Fibroblast of skin of scalp (primary cell): Measurements from ENCODE around the gene RMND5A.
"Not testable (repeated sequence)": the region's sequence is repeated elsewhere in the genome, so short reads cannot be mapped to it uniquely, and the experiment has no call there.

Experiments
- DNase-seq: peaks from one replicate; pipeline ENCODE4 v3.0.0-alpha.2; 2013

The RMND5A gene

DNA sequence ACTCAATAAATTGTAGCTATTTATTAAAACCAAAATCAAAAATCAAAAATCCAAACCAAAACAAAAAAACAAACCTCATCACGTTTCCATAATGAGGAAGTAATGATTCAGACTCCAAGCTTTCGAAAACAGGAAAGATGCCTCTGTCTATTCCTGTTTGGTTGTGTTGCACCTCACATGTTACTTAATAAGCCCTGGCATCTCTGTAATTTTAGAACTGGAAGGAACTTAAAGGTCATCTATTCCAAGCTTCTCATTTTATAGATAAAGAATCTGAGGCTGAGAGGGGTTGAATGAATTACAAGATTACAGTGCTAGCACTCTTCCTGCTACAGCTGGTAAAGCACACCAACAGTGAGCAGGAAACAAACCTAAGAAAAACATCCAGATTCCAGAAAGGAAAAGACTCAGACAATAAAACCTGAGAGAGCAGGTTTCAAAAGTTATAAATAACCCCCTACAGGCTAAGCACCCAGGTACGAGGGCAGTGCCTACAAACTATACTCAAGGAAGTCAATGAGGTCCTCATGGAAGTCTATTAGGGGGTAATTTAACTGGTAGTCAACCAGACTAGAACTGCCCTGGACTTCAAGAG is 5.4 kb upstream of the RMND5A start:
- not testable (repeated sequence) for DNase-seq

DNA sequence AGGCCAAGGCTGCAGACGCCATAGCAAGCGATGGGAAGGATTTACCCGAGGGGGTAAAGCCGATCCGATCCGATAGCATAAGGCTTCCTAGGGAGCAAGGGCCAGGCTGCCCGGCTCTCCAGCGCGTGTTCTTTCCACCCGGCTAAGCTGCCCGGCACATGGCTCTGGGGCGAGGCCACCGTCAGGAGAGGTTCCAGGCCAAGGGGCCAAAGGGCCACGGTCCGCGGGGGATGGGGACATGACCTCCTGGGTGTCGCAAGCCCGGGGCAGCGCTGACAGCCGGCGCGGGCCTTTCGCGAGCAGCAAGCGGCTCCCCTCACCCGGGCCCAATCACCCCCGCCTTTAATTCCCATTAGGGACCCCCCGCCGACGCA is 841 bp upstream of the RMND5A start:
- DNase-seq = not testable (repeated sequence)

DNA sequence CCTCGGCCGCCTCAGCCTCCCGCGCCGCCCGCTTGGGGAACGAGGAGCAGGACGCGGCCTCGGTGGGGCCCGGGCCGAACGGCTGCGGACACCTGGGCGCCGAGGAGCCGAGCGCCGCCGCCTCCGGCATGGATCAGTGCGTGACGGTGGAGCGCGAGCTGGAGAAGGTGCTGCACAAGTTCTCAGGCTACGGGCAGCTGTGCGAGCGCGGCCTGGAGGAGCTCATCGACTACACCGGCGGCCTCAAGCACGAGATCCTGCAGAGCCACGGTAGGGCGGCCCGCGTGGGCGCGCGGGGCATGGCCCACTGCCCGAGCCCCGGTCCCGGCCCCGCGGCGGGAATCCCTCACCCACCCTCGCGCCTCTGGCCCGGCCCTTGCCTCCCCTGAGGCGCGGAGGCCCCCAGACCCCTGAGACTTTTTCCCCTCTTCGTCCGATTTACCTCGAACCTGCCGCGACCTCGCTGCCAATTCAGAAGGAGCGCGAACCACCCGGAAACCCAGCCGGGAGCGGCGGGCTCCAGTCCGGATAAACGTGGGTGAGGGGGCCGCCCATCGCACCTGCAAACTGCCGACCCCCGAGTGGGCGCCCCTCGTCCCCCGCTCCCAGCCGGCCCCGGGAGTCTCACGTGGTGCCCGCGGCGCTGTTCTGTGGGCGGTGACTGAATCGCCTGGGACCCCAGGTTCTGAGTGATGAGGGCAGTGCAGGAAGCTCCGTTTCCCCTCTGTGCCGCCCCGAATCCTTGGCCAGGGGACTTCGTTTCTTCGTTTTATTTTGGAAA is 639 bp downstream of the RMND5A start:
- peak; percentile 31 for DNase-seq

DNA sequence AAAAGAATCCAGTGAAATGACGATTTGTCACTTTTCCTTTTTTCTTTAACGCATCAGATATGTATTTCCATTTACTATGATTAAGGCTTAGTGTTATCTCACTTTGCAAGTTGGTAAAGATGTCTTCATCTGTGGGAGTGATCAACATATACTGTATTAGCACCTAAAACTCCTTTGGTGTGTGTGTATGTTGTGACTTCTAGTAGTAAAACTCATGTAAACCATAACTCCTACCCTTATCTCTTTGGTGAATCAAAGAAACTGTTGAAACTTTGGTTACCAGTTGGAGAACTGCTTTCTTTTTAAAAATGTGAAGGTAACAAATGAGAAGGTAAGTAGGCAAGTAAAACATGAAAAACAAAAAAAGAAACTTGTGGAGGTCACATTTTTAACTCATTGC is 5.6 kb downstream of the RMND5A start:
- DNase-seq = not testable (repeated sequence)

DNA sequence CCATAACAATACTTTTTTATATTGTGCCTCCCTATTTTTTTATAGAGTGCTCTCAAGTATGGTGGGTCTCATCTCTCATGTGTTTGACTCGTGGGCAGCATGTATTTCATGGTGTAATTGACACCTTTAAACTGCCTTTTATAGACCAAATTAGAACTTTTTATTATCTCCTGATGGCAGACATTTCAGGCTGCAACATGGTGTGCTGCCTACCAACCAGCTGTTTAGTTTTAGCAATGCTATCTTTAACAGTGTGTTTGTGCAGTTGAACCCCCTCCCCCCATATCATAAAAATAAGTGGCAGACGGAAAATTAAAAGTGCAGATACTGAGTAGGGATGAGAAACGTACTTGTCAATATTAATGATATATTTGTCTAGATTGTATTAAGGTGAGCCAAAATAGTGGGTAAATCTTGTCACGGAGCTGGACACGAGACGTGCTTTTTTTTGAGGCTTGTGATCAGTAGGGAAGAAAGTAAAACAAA is 12.0 kb downstream of the RMND5A start:
- DNase-seq = not testable (repeated sequence)

DNA sequence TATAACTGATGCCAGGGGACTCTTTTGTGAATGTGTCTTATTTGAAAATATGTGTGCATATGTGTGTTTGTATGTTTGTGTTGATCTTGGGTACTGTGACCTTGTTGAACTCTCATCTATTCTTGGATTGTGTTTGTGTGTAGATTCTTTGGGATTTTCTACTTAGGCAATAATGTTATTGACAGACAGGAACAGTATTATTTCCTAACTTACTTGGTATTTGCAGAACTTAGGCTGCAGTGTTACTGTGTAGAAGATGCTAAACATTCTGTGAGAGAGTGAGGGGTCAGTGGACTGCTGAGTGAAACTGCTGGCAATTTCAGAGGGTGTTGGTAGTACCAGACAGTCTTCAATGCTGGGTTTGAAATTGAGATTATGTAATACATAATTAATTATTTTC is 12.7 kb downstream of the RMND5A start:
- not testable (repeated sequence) for DNase-seq

DNA sequence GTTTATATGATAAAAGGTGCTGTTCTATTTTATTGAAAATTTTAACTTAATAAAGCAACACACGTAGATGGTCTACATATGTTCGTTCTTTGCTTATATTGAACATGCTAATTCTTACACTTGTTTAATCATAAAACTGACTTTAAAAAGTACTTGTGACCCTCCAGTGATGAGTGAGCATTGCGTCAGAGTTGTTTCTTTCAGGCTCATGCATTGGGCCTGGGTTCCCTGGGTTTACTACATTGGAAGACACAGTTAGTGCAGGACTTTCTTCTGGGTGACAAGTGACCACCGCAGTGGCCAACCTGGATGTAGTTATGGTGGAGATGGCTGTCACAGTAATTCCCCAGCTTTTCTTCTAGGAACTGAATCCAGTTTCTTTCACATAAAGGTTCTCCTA is 13.4 kb downstream of the RMND5A start:
- not testable (repeated sequence) for DNase-seq

DNA sequence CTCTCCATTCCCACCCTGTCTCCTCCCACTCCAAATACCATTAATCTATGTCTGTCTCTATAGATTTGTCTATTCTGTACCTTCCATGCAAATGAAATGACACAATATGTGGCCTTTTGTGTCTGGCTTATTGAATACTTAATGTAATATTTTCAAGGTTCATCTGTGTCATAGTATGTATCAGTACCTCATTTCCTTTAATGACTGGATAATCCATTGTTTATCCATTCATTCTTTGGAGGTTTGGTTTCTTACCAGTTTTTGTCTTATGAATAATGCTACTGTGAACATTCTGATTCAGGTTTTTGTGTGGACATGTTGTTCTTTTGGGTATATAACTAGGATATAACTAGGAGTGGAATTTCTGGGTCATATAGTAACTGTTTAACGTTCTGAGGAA is 14.8 kb downstream of the RMND5A start:
- peak; percentile 13 for DNase-seq

DNA sequence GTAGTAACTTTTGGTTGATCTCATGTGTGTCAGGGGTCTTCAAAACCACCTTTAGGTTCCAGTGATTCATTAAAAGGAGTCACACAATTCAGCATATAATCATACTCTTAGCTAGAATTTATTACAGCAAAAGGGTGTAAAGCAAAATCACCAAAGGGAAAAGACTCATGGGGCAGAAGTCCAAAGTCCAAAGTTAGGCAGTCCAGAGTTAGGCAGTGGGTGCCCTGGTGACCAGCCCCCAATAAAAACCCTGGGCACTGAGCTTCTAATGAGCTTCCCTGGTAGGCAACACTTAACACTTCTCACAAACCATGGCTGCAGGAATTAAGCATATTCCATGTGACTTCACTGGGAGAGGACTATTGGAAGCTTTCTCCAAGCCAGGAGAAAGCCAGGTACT is 19.4 kb downstream of the RMND5A start:
- not testable (repeated sequence) for DNase-seq

DNA sequence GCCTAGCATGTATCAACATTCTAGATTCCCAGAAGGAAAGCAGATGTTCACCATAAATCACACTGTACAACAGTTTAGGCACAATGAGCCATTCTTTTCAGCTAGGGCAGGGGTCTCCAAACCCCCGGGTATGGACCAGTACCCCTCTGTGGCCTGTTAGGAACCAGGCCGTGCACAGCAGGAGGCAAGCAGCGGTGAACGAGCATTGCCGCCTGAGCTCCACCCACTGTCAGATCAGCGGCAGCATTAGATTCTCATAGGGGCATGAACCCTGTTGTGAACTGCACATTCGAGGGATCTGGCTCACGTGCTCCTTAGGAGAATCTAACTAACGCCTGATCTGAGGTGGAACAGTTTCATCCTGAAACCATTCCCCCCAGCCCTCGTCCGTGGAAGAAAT is 19.8 kb downstream of the RMND5A start:
- not testable (repeated sequence) for DNase-seq

DNA sequence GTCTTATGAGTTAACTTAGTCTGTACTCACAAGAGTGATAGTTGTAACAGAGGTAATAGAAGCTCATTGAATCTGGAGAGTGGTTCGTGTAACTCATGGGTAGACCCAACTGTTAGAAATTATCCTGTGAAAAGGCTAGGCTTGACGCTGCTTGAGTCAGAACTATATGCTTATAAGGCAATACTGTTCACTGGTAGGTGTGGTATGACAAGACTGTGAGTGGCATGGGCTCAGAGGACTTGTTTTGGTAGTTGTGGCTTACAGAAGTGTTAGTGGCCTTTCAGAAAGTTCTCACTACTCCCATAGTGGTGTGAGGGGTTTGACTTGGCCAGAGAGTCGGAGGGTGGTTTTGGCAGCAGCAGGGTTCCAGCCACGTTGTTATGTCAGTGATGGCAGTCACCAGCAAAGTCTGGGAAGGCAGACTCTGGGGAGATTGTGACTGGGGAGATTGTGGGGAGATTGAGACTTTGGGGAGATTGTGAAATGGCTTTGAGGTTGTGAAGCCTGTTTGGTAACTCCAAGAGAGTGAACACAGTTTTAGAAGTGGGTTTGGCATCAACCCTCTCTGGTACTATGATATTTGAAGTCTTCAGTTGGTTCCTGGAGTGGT is 21.9 kb downstream of the RMND5A start:
- DNase-seq = not testable (repeated sequence)

DNA sequence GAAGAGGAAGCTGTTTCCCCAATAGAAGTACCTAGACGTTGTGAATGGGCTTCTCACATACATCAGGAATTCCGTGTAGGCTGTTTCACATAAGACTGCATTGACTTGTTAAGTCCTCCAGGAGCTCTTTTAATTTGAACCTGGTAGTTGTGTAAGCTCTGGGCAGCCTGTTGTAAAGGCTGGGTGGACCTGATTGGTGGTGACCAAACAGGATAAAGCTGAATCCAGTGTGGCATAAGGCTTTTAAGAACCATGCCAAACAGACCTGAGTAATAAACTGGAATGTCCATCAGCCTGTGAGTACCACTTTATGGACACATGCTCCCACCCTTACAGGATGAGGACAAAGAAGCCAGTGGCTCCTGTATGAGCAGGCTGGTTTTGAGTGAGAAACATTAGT is 24.1 kb downstream of the RMND5A start:
- DNase-seq = no peak

DNA sequence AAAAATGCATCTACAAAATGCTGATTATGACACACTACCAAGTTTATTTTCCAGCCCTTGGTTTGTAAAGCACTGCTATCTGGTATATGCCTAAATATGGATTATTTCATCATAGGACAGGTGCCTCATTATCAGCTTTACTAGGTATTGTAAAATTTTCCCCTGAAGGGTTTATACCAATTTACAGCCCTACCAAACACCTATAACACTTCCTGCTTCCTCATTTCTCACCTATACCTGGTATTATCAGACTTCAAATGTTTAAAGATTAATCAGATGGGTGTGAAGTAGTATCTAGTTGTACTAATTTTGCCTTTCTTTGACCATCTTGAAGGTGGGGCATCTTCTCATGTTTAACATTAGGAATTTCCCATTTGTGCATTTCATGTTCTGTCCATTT is 26.8 kb downstream of the RMND5A start:
- DNase-seq = no peak

DNA sequence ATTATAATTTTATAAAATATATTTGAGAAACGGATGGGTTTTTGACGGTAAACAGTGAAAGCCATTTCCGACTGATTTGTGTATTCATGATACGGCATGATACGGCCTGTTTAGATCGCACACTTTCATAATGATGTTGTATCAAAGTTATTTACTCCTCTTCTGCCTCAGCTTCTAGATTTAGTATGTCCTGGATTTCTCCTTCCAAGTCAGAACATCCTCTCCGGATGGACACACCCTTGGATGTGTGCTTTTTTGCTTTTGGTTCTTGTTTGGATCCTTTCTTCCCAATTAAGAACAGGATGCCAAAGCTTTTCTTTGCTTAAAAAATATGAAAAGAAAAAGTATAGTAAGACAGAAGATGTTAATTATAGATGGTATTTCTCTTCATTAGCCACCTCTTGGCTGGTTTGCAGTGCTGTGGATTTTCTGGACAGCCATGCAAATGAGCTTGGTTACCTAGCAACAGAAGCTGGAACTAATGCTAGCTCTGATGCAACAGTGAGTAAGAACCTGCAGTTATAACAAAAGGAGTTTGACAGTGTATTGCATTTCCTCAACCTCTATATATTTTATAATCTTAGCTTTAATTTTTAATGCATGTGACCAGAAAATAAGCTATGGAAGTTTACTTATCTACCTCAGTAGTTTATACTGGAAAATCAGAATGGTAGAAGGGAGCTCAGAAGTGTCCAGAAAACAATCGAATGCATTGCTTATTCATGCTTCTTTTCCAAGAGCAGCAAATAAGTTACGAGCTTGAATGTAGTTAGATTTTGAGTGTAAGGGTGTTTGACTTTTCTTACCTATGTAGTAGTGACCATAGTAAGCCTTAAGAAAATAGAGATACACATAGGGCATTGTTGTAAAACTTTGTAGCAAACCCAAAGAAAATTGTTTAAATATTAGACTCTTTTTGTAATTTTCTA is 27.9 kb downstream of the RMND5A start:
- DNase-seq = peak; percentile 91

DNA sequence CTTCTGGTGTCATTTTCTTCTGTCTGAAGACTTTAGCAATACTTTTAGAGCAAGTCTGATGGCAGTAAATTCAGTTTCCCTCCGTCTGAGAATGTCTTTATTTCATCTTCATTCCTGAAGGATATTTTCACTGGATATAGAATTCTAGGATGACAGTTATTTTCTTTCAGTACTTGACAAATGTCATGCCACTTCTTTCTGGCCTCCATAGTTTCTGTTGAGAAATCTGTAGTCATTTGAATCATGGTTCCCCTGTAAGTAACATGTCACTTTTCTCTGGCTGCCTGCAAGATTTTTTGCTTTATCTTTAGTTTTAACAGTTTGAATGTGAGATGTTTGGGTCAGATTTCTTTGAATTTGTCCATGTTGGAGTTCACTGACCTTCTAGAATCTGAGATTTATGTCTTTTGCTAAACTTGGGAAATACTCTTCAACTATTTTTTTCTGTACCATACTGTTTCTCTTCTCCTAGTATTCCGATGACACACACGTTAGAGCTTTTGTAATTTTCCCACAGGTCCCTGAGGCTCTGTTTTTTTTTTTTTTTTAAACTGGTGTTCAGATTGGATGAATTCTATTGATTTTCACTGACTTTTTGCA is 30.2 kb downstream of the RMND5A start:
- DNase-seq = peak; percentile 13

DNA sequence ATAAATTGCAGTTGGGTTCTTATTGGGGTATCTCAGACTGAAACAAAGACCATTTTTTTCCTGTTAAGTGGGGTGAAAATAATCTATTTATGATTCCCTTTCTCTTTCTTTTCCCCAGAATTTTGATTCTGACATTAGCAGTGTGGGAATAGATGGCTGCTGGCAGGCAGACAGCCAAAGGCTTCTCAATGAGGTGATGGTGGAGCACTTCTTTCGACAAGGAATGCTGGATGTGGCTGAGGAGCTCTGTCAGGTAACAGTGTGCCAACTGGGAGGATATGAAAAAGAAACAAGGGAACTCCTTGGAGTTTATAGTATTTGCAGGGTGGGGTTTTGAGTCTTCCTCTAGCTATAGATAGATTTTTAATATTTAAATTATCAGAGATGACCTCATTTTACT is 31.7 kb downstream of the RMND5A start:
- no peak for DNase-seq

DNA sequence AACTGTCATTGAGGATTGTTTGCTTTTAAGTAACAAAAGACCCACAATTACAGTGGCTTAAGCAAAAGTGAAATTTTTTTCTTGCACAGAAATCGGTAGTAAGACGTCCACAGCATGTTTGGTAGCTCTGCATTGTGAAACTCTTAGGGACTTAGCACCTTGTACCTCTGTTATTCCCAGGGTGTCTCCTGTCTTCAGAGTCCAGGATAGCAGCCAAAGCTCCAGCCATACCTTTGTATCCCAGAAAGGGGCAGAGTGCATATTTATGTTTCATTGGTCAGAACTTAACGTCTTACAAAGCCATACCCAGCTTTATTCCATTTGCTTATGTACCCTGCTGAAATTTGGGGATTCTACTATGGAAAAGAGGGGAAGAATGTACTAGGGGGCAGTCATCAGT is 32.8 kb downstream of the RMND5A start:
- DNase-seq = no peak

DNA sequence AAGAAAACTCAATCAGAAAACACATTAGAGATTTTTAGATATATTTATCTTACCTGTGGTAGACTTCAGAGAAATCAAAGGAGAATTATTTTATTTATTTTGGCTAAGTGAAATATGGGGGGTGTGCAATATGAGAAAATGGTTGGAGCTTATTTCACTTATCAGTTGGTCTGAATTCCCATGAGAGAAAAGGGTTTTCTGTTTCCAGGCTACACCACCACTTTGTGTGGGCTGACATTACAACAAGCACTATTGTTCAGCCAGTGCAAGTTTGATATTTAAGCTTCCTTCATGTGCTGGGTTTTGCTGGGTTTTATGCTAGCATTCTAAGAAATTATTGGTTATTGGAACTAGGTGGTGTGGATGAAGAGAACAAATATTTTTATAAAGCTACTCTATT is 33.5 kb downstream of the RMND5A start:
- DNase-seq = no peak

DNA sequence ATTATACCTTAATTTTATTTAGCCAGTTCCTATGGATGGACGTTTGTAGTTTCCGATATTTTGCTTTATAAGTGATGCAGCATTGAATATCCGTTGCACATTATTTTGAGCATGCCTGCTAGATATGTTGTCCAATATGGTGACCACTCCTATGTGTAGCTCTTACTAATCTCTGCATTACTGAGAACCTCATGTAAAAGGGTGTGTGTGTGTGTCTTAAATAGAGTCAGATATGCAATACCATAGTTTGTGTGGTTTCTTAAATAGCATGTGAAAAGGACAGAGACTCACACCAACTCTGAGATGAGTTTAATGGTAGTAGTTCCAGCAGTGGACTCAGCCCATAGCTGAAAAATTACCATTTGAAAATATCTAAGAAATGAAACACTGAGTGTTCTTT is 38.3 kb downstream of the RMND5A start:
- no peak for DNase-seq

DNA sequence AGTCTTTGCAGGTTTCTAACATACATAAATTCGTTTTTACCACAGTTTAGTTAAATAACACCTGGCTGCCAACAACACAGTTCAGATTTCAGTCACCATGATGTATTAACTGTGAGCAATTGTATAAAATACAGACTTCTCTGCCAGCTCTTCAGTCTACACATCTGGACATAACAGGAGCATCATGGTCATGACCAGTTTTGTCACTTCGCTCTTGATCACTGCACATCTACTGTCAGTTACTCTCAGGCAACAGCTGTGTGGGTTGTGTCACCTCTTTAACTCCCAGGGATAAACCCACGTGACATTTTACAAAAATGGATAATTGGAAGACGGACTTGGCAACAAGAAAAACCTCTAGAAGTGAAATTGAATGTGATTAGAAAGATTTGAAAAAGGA is 40.3 kb downstream of the RMND5A start:
- DNase-seq = no peak

DNA sequence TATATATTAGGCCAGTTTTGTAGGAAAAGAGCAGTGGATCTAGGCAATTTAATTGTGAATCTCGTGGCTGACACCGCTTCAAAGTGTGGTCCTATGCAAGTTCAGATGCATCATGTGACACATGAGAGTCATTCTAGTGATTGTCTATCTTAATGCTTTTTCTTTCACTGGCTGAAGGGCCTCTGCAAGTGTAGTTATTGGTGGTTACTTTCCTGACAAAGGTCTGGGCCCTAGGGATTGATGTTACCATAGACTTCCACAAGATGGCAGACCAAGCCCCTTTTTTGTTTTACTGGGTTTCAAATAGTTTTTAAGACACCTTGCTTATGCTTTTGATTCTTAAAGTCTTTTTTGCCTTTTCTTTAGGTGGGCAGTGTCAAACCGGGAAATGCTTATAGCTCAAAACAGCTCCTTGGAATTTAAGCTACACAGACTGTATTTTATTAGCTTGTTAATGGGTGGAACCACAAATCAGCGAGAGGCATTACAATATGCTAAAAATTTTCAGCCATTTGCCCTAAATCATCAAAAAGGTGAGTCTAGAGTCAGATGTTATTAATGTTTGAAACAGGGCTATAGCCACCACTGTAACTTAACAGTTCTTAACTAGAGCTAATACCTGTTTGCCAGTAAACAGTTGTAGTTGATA is 44.7 kb downstream of the RMND5A start:
- DNase-seq = peak; percentile 39

DNA sequence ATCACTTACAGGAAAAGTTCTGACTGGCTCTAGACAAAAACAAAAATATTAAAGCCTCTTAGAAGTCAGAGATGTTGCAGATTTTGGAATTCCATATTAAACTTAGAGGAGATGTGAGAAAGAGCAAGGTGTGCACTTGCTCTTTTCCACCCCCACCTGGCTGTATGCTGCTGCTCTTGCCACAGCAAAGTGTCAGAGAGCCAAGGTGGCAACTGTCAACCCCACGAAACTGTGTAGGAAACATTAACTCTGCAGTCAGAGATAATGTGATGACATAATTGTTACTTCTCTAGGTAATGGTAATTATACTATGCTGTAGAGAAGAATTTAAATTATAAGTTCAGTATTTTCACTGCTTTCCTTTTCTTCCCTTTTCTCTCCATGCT is 45.2 kb downstream of the RMND5A start:
- DNase-seq = no peak
